SK-N-SH (cell line): ENCODE results near the gene GARS1. TPM values are rescaled to one million over a fixed set of nuclear protein-coding genes. Genes with fewer than 3 reads are reported as not detected.

ENCODE experiments used
- CTCF ChIA-PET: fragments of 300-600, 350-600 bp; formaldehyde crosslinking; extraction: SDS; loops from one replicate; lab custom pipeline; 2021; lab: Yijun Ruan, JAX
- POLR2A ChIA-PET: fragments of 350-600 bp; sonication (Branson Sonifier 250); formaldehyde crosslinking; extraction: SDS; loops from one replicate; lab custom pipeline; 2020; ENCODE audit warnings: antibody characterized with exemption, inconsistent platforms; lab: Yijun Ruan, JAX
- DNase-seq: peaks from one replicate; pipeline ENCODE4 v3.0.0; 2012
- H2AFZ ChIP-seq: fragments of 200-600 bp; sonication (generic); 2 replicates; pipeline ENCODE4 v1.8.1; 2016; ENCODE audit warnings: antibody characterized with exemption, mild to moderate bottlenecking, low read depth
- H3F3A ChIP-seq: fragments of 200-600 bp; sonication (generic); replicated peaks from 2 replicates; pipeline ENCODE3; 2016; ENCODE audit warnings: antibody characterized with exemption, mild to moderate bottlenecking; ENCODE audit not compliant: insufficient read depth
- H3K27ac ChIP-seq, 2 experiments: fragments of 200-500 bp in 1 of 2; fragments of 200-600 bp in 1 of 2; sonication (Bioruptor generic) in 1 of 2; sonication (generic), shearing (Covaris generic) in 1 of 2; 2 replicates each; pipeline versions ENCODE4 v1.5.1 to v1.6.1; 2014 to 2016; ENCODE audit warnings: low read depth in 2 of 2, inconsistent platforms in 1 of 2, low read length in 1 of 2, mild to moderate bottlenecking in 1 of 2, mixed read lengths in 1 of 2
- H3K27me3 ChIP-seq: fragments of 200-600 bp; sonication (generic), shearing (Covaris generic); 2 replicates; pipeline ENCODE4 v1.6.1; 2016; ENCODE audit warnings: mixed run types; ENCODE audit not compliant: insufficient read depth
- H3K36me3 ChIP-seq, 2 experiments: fragments of 200-500 bp in 1 of 2; fragments of 200-600 bp in 1 of 2; sonication (Bioruptor generic) in 1 of 2; sonication (generic) in 1 of 2; replicated peaks in 1 of 2; 2 replicates each; pipeline versions ENCODE3 to v1.5.1; 2014 to 2016; ENCODE audit warnings: low read length in 1 of 2, mild to moderate bottlenecking in 1 of 2; ENCODE audit not compliant: insufficient read depth in 2 of 2, control insufficient read depth in 1 of 2
- H3K4me1 ChIP-seq, 2 experiments: fragments of 200-500 bp in 1 of 2; fragments of 200-600 bp in 1 of 2; sonication (Bioruptor generic) in 1 of 2; sonication (generic), shearing (Covaris generic) in 1 of 2; 2 replicates each; pipeline versions ENCODE4 v1.5.1 to v1.6.1; 2014 to 2016; ENCODE audit warnings: low read depth in 1 of 2, low read length in 1 of 2, mixed run types in 1 of 2; ENCODE audit not compliant: insufficient read depth in 2 of 2, control insufficient read depth in 1 of 2
- H3K4me2 ChIP-seq: fragments of 200-600 bp; sonication (generic), shearing (Covaris generic); 2 replicates; pipeline ENCODE4 v1.6.1; 2017; ENCODE audit warnings: mixed run types
- H3K4me3 ChIP-seq, 2 experiments: fragments of 200-500 bp in 1 of 2; fragments of 200-600 bp in 1 of 2; sonication (Bioruptor generic) in 1 of 2; sonication (generic), shearing (Covaris generic) in 1 of 2; 2 replicates each; pipeline versions ENCODE4 v1.5.1 to v1.8.1; 2014 to 2016; ENCODE audit warnings: low read depth in 2 of 2, inconsistent platforms in 1 of 2, low read length in 1 of 2, mild to moderate bottlenecking in 1 of 2, mixed read lengths in 1 of 2, moderate library complexity in 1 of 2
- H3K79me2 ChIP-seq: fragments of 200-600 bp; sonication (generic); 2 replicates; pipeline ENCODE4 v1.8.1; 2017; ENCODE audit warnings: mild to moderate bottlenecking; ENCODE audit not compliant: insufficient read depth
- H3K9ac ChIP-seq: fragments of 200-600 bp; sonication (generic); 2 replicates; pipeline ENCODE4 v1.6.1; 2017; ENCODE audit warnings: mixed run types
- H3K9me2 ChIP-seq: fragments of 200-600 bp; sonication (generic); 2 replicates; pipeline ENCODE4 v1.6.1; 2017; ENCODE audit warnings: mixed run types
- H3K9me3 ChIP-seq: fragments of 200-600 bp; sonication (generic); 2 replicates; pipeline ENCODE4 v1.6.1; 2017; ENCODE audit warnings: mixed run types, mild to moderate bottlenecking, moderate library complexity
- H4K20me1 ChIP-seq: fragments of 200-600 bp; sonication (generic); 2 replicates; pipeline ENCODE4 v1.6.1; 2017; ENCODE audit warnings: mild to moderate bottlenecking, mixed run types; ENCODE audit not compliant: insufficient read depth
- CHD2 ChIP-seq: fragments of 150-350 bp; IDR thresholded peaks from 2 replicates; pipeline ENCODE4 v1.6.1; 2018; ENCODE audit warnings: low read length; ENCODE audit not compliant: partially characterized antibody
- EP300 ChIP-seq, 2 experiments: IDR thresholded peaks; 2 replicates each; pipeline versions ENCODE4 v1.4.0 to v1.6.1; 2012; ENCODE audit warnings: borderline replicate concordance in 1 of 2, low read depth in 1 of 2, low read length in 1 of 2
- FOSL2 ChIP-seq: IDR thresholded peaks from 2 replicates; pipeline ENCODE4 v1.4.0; 2012; ENCODE audit warnings: low read depth, mild to moderate bottlenecking, moderate library complexity, borderline replicate concordance
- GABPA ChIP-seq: IDR thresholded peaks from 2 replicates; pipeline ENCODE4 v1.4.0; 2012; ENCODE audit warnings: low read depth, mild to moderate bottlenecking
- JUND ChIP-seq: IDR thresholded peaks from 2 replicates; pipeline ENCODE4 v1.4.0; 2012
- MXI1 ChIP-seq: IDR thresholded peaks from 2 replicates; pipeline ENCODE4 v1.6.1; 2012; ENCODE audit warnings: mild to moderate bottlenecking, low read depth, low read length, improper control_type of control experiment
- NFIC ChIP-seq: IDR thresholded peaks from 2 replicates; pipeline ENCODE4 v1.4.0; 2012; ENCODE audit warnings: borderline replicate concordance
- POLR2AphosphoS5 ChIP-seq: IDR thresholded peaks from 2 replicates; pipeline ENCODE4 v1.6.1; 2012; ENCODE audit warnings: low read depth, low read length
- RCOR1 ChIP-seq: fragments of 150-350 bp; IDR thresholded peaks from 2 replicates; pipeline ENCODE4 v1.6.1; 2017; ENCODE audit warnings: antibody characterized with exemption, low read length
- SIN3A ChIP-seq: IDR thresholded peaks from 2 replicates; pipeline ENCODE4 v1.6.1; 2012; ENCODE audit warnings: low read depth, mild to moderate bottlenecking, low read length, moderate library complexity, borderline replicate concordance
- TAF1 ChIP-seq: IDR thresholded peaks from 2 replicates; pipeline ENCODE4 v1.6.1; 2012; ENCODE audit warnings: low read depth, mild to moderate bottlenecking, low read length, moderate library complexity, borderline replicate concordance
- YY1 ChIP-seq: IDR thresholded peaks from 2 replicates; pipeline ENCODE4 v1.4.0; 2012; ENCODE audit warnings: low read depth, mild to moderate bottlenecking
- WGBS: methylation state at CpG from one replicate; pipeline ENCODE4 v1.1.6; 2017; ENCODE audit warnings: low lambda C conversion rate; 5-methylcytosine and 5-hydroxymethylcytosine counted together
- polyA plus RNA-seq, 3 experiments: library from polyadenylated mRNA; depleted of rRNA; stranded (reverse); fragments of >200 nt; gene quantifications; 2 replicates each; pipeline ENCODE4 v1.2.3, GENCODE V29; 2012
- TF ChIP-seq, protein P1 (sequence below): fragments of 200-600 bp; sonication (generic); IDR thresholded peaks from 2 replicates; pipeline ENCODE4 v1.6.1; 2017; ENCODE audit warnings: antibody characterized with exemption, mild to moderate bottlenecking, moderate library complexity
- TF ChIP-seq, protein P2 (sequence below): IDR thresholded peaks from 2 replicates; pipeline ENCODE4; 2012

GARS1 gene
- polyA plus RNA-seq, 1 of the 3 experiments (the other 2 are of a cell fraction) = 301 TPM

DNA sequence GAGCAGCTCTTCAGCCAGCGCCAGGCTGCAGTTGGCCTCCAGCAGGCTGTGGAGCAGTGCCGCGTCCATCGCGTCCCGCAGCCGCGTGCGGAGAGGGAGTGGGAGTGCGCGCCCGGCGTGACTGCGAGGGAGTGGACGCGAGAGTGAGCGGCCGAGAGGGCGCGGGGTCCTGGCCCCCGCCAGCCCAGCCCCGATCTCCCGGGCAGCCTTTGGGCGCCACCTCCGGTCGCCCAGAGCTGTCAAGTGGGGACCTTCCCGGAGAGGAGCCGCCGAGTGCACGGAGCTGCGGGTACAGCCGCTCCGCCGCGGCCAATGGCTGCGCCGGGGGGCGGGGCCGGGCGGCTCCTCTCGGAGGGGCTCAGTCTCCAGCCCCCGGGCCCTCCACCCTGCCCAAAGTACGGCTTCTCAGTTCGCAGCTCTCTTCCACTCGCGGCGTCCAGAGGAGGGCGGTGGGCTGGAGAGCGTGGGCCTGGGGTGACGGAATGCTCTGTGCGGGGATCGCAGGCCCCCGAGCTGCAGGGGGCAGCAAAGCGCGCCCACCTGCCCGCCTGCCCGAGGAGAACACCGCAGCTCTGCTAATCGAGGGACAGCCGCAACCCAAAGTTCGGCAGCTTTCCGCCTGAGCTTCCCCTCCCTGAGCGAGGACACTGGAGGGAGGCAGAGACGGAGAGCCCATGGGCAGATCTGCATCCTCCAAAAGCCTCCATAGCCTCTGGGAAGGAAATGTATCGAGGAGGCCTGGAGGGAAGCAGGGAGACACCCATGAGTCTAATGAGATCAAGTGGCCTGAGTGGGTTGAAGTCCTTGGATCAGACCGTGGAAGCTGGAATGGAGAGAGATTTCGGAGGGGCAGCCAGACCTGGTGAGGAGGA, 87.8 kb downstream of the GARS1 start, which contains the start of gene CRHR2:
CRHR2 (minus strand) TSS at position 245 of the 872 bp plus-strand sequence; CDS start at position 69, 176 bp downstream.
- H3K27ac ChIP-seq = no peak within 1 kb of the TSS
- ChIA-PET POLR2A (interaction anchor here (1.0 kb wide), 1 partner anchor 12 kb away, joined by 3 read pairs; no protein-coding TSS in a partner anchor), CTCF (interaction anchor here (0.7 to 5.4 kb wide), 46 partner anchors 10 to 561 kb away, joined by 3 to 67 read pairs (median 4); partner anchors contain the start of gene INMT)
- H3K4me1 ChIP-seq = peaks cover 0 to 27% of the 10 kb centered on the region in 2 experiments; a peak in 1 of 4 replicates
- H3F3A ChIP-seq = no peaks in the 10 kb centered on the region
- DNase-seq = peak; percentile 94
- TF ChIP-seq TAF1 (no peak), GABPA (no peak), POLR2AphosphoS5 (no peak), EP300 (IDR thresholded peaks at IDR 0.05; ENCODE audit: borderline replicate concordance in 1 of 2, low read depth in 1 of 2, low read length in 1 of 2) (no peak), NFIC (no peak), MXI1 (no peak)
- TF ChIP-seq, protein P1, sequence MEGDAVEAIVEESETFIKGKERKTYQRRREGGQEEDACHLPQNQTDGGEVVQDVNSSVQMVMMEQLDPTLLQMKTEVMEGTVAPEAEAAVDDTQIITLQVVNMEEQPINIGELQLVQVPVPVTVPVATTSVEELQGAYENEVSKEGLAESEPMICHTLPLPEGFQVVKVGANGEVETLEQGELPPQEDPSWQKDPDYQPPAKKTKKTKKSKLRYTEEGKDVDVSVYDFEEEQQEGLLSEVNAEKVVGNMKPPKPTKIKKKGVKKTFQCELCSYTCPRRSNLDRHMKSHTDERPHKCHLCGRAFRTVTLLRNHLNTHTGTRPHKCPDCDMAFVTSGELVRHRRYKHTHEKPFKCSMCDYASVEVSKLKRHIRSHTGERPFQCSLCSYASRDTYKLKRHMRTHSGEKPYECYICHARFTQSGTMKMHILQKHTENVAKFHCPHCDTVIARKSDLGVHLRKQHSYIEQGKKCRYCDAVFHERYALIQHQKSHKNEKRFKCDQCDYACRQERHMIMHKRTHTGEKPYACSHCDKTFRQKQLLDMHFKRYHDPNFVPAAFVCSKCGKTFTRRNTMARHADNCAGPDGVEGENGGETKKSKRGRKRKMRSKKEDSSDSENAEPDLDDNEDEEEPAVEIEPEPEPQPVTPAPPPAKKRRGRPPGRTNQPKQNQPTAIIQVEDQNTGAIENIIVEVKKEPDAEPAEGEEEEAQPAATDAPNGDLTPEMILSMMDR = peak; percentile 37
- H4K20me1 ChIP-seq = 0 out of 2 replicates have a peak, but pooled peaks cover 6% of the 10 kb centered on the region
- H3K27me3 ChIP-seq = peaks cover 62% of the 10 kb centered on the region
- no peaks in the 10 kb centered on the region for H3K9me2 ChIP-seq
- no peaks in the 10 kb centered on the region for H3K79me2 ChIP-seq
- H3K4me2 ChIP-seq = peak within 1 kb of the TSS; percentile 68; the same call in 1 of the 2 replicates
- no peak within 1 kb of the TSS for H3K9ac ChIP-seq
- 9% methylated on average over 38 of the region's 67 CpGs for WGBS
- H2AFZ ChIP-seq = no peak within 1 kb of the TSS; the same call in 1 of the 2 replicates
- H3K9me3 ChIP-seq = no peaks in the 10 kb centered on the region
- peak within 1 kb of the TSS; percentile 34 to 46; a peak in 3 of 4 replicates for H3K4me3 ChIP-seq
- H3K36me3 ChIP-seq = no peaks in the 10 kb centered on the region

DNA sequence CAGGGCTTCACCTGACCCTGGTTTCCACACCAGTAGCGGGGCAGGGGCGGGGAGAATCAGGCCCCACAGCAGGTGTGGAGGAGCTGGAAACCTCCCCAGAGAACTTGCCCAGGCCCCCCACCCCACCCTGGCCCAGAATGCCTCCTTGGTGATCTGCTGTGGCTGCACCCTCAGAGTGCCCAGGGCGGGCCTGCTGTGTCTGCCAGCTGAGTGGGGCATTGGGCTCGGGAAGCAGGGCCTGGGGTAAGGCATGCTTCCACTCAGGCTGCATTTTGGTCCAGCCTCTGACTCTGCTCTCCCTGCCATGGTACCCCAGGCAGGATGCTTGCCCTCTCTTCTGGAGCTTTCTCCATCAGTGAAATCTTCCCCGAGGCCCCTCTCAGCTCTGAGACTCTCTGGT, 88.6 kb downstream of the GARS1 start:
- no peak for DNase-seq
- no peaks in the 10 kb centered on the region for H3K9me2 ChIP-seq
- no peaks in the 10 kb centered on the region for H3K36me3 ChIP-seq
- no peaks in the 10 kb centered on the region for H3F3A ChIP-seq
- peaks cover 59% of the 10 kb centered on the region for H3K27me3 ChIP-seq
- TF ChIP-seq, protein P2, sequence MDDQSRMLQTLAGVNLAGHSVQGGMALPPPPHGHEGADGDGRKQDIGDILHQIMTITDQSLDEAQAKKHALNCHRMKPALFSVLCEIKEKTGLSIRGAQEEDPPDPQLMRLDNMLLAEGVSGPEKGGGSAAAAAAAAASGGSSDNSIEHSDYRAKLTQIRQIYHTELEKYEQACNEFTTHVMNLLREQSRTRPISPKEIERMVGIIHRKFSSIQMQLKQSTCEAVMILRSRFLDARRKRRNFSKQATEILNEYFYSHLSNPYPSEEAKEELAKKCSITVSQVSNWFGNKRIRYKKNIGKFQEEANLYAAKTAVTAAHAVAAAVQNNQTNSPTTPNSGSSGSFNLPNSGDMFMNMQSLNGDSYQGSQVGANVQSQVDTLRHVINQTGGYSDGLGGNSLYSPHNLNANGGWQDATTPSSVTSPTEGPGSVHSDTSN = no peak
- TF ChIP-seq JUND (no peak), EP300 (IDR thresholded peaks at IDR 0.05; ENCODE audit: borderline replicate concordance in 1 of 2, low read depth in 1 of 2, low read length in 1 of 2) (no peak), CHD2 (no peak), YY1 (no peak), TAF1 (no peak), POLR2AphosphoS5 (no peak), SIN3A (no peak), FOSL2 (no peak), RCOR1 (no peak)
- peaks cover 0 to 27% of the 10 kb centered on the region in 2 experiments; a peak in 1 of 4 replicates for H3K4me1 ChIP-seq
- H3K4me3 ChIP-seq = no peak overlapping the region
- 21% methylated on average over 5 of the region's 5 CpGs for WGBS
- 0 out of 2 replicates have a peak, but pooled peaks cover 6% of the 10 kb centered on the region for H4K20me1 ChIP-seq
- ChIA-PET CTCF (interaction anchor here (0.7 to 5.4 kb wide), 22 partner anchors 10 to 562 kb away, joined by 3 to 67 read pairs (median 6); partner anchors contain the start of gene INMT), POLR2A (no interaction called here)
- H3K4me2 ChIP-seq = no peak overlapping the region
- H3K9ac ChIP-seq = no peak overlapping the region
- no peaks in the 10 kb centered on the region for H3K79me2 ChIP-seq
- no peak overlapping the region for H2AFZ ChIP-seq
- H3K27ac ChIP-seq = no peak overlapping the region
- no peaks in the 10 kb centered on the region for H3K9me3 ChIP-seq
